NOMO-1 (cell line): ENCODE data around the gene CHST4.
"Not testable (repeated sequence)": the region's sequence is repeated elsewhere in the genome, so short reads cannot be mapped to it uniquely, and the experiment has no call there.

Experiments used
- DNase-seq, 2 experiments: peaks; one replicate each; lab custom pipeline; 2025; ENCODE audit not compliant: unreplicated experiment in 2 of 2; lab: John Stamatoyannopoulos, UW

The CHST4 gene

DNA sequence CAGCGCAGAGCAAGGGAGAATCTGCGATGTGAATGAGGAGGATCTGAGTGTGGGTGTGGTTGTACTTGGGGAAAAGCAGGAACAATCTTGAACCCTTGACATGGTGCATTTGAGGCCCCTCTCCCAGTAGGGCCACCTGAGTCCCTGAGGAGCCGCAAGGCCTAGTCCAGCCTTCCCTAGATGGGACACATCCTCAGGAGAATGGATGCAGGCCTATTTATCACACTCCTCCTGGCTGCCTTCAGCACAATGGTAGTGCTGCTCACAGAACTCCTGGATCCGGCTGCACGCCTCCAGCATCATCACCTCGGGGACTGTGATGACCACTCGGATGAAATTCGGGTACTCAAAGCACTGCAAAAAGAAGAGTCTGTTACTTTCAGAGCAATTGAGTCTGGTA is 41.7 kb downstream of the CHST4 start:
- no peak for DNase-seq

DNA sequence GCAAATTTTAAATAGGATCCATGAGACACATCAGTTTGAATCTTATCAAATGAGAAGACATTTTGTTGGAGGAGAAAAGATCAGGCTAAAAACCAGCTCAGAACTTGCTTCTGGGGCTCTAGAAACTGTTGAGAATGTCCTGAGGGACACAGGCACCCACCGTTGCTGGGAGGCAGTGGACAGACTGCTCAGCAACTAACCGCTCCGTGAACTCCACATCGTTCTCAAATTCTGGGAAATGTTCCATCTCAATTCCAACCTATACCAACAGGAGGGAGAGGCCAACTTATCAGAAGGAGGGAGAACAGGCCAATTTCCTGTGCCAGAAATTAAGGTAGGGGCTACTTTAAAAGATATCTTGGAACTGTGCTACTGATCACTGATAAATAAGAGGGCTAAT is 42.3 kb downstream of the CHST4 start:
- no peak for DNase-seq

- DNase-seq = no peak
These were observed 43.4 kb downstream of the CHST4 start for GRCh38 chr16:71569621-71570020.

- DNase-seq = no peak
These were observed 43.9 kb downstream of the CHST4 start for GRCh38 chr16:71570144-71570543.

DNA sequence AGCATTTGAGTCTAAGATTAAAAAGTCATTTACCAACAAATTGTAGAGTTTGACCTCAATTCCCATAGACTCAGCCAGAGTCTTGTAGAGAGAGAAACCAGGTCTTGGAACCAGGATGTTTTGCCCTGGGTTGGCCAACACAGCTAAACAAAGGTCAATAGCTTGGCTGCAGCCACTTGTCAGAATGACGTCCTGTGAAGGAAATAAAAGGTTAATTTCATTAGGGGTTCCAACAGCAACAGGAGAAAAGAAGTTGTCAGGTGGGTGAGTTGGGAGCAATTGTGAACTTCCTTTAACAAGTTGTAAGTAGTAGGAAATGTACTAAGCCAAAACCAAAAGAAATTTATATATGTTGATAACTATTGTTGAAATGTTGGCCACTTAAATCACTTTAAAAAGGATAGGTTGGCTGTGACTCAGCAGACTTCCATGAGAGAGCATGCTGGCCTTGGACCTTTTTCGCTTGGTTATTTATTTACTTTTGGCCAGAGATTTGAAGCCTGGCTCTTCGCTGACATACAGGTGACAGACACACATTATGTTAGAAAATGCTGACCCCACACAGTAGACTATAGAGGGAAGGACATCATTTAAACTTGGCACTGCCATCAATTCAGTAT is 46.4 kb downstream of the CHST4 start:
- DNase-seq = no peak

DNA sequence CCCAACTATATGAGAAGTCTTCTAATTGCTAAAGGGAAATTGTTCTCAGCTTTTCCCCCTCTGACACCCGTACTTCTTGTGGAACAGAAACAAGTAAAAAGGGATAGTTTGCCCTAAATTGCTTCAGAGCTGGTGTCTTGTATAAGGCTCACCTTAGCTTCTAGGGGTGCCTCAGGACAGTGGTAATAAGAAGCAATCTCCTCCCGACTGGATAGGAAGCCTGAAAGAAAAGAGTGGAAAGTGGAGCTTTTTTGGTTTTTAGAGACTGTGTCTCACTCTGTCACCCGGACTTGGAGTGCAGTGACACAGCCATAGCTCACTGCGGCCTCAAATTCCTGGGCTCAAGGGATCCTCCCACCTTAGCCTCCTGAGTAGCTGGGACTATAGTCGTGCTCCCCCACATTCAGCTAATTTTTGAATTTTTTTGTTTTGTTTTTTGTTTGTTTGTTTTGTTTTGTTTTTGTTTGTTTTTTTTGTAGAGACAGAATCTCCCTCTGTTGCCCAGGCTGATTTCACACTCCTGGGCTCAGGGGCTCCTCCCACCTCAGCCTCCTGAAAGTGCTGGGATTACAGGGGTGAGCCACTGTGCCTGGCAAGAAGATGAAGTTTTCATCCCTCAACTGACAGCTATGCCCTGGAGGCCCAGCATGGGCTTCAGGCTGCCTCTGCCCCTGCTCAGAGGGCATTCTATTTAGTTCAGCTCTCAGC is 47.3 kb downstream of the CHST4 start:
- no peak for DNase-seq

- no peak for DNase-seq
These were observed 48.5 kb downstream of the CHST4 start for GRCh38 chr16:71574702-71575101.

DNA sequence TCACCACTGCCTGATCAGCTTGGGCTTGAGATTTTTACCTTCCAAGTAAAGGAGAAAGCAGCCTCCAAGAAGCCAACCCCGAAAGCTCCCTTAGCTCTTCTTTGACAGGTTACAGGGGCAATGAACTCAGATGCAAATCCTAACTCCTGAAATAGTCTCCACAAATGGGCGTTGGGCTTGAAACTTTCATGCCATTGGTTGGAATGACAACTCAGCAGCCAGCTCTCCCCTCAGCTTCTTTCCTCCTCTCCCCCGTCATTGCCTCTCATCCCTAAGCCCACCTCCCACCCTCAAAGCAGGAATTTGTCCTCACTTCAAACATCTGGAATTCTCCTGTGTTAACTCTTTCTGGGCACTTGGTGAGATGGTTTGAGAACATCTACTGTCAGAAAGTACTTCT is 50.7 kb downstream of the CHST4 start, which contains the start of gene TAT:
Gene TAT, minus strand, starts transcription at position 122 of the 400 bp plus-strand sequence. CDS start 677 bp downstream, outside the sequence.
- no peak for DNase-seq

- DNase-seq = not testable (repeated sequence)
These were observed 56.3 kb downstream of the CHST4 start for GRCh38 chr16:71582553-71582848.

GRCh38 chr16:71584543-71585317 is 58.5 kb downstream of the CHST4 start:
- DNase-seq = no peak

GRCh38 chr16:71585318-71585703 is 59.1 kb downstream of the CHST4 start:
- DNase-seq = no peak
